Endothelial cell of umbilical vein (primary cell): ENCODE results near the gene MESD. TPM values are rescaled to one million over a fixed set of nuclear protein-coding genes. Genes with fewer than 3 reads are reported as not detected.

Experiments
- BruUV-seq: library from RNA; stranded (reverse); fragments of 400-500 nt; replicated peaks from 2 replicates; lab custom pipeline; 2021; lab: Mats Ljungman, UMichigan
- CTCF ChIA-PET: fragments of 300-600, 350-600 bp; sonication (Branson Sonifier 250); formaldehyde crosslinking; loops from one replicate; lab custom pipeline; 2021; ENCODE audit warnings: antibody characterized with exemption, inconsistent platforms; lab: Charles Lee
- POLR2A ChIA-PET: fragments of 300-600, 350-600 bp; sonication (Branson Sonifier 250); formaldehyde crosslinking; loops from one replicate; lab custom pipeline; 2021; ENCODE audit warnings: antibody characterized with exemption, inconsistent platforms; lab: Charles Lee
- DNase-seq: peaks from one replicate; pipeline ENCODE4 v3.0.0-alpha.2; 2011; ENCODE audit warnings: low read depth, low spot score
- FAIRE-seq: peaks from 2 replicates; lab custom pipeline; 2011; peaks lifted over from hg19 to GRCh38; lab: Jason Lieb, UNC
- H2AFZ ChIP-seq: 2 replicates; pipeline ENCODE4 v1.6.0; 2012; ENCODE audit warnings: low read depth, low read length, control low read depth, inconsistent platforms
- H3K27ac ChIP-seq: 2 replicates; pipeline ENCODE4 v1.5.1; 2011; ENCODE audit warnings: low read depth, mild to moderate bottlenecking, control low read depth, low read length, moderate library complexity; ENCODE audit not compliant: insufficient read depth
- H3K27me3 ChIP-seq, 2 experiments: 2 replicates each; pipeline versions ENCODE4 v1.6.0 to v1.6.1; 2011; ENCODE audit warnings: low read length in 2 of 2, mixed read lengths in 1 of 2; ENCODE audit not compliant: control insufficient read depth in 2 of 2, insufficient read depth in 2 of 2
- H3K36me3 ChIP-seq, 2 experiments: 2 replicates in 1 of 2; 3 replicates in 1 of 2; pipeline ENCODE4 v1.5.1; 2011; ENCODE audit warnings: low read length in 2 of 2, mild to moderate bottlenecking in 1 of 2, moderate library complexity in 1 of 2; ENCODE audit not compliant: control insufficient read depth in 2 of 2, insufficient read depth in 2 of 2; ENCODE audit errors: extremely low read depth in 1 of 2
- H3K4me1 ChIP-seq: 3 replicates; pipeline ENCODE4 v1.5.1; 2011; ENCODE audit warnings: mild to moderate bottlenecking, low read length; ENCODE audit not compliant: control insufficient read depth, insufficient read depth; ENCODE audit errors: extremely low read depth
- H3K4me2 ChIP-seq: 2 replicates; pipeline ENCODE4 v1.6.1; 2011; ENCODE audit warnings: low read length, control low read depth, mixed read lengths; ENCODE audit not compliant: insufficient read depth
- H3K4me3 ChIP-seq, 3 experiments: fragments of 200-600 bp in 1 of 3; sonication (generic), shearing (Covaris generic) in 1 of 3; replicated peaks in 1 of 3; 2 replicates each; pipeline ENCODE4 v1.5.1; 2011 to 2016; ENCODE audit warnings: control low read depth in 3 of 3, low read length in 3 of 3, mild to moderate bottlenecking in 2 of 3, inconsistent platforms in 1 of 3, low read depth in 1 of 3, moderate library complexity in 1 of 3; ENCODE audit not compliant: insufficient read depth in 1 of 3
- H3K79me2 ChIP-seq: 2 replicates; pipeline ENCODE4 v1.6.0; 2012; ENCODE audit warnings: low read length, inconsistent platforms; ENCODE audit not compliant: control insufficient read depth, insufficient read depth
- H3K9ac ChIP-seq: replicated peaks from 2 replicates; pipeline ENCODE3; 2011; ENCODE audit warnings: low read length, control low read depth; ENCODE audit not compliant: insufficient read depth; ENCODE audit errors: extremely low read depth
- H3K9me1 ChIP-seq: replicated peaks from 3 replicates; pipeline ENCODE4 v1.6.0; 2011; ENCODE audit warnings: mild to moderate bottlenecking, low read length; ENCODE audit not compliant: control insufficient read depth, insufficient read depth; ENCODE audit errors: extremely low read depth
- H3K9me3 ChIP-seq: replicated peaks from 2 replicates; pipeline ENCODE4 v1.5.1; 2012; ENCODE audit warnings: low read length, inconsistent platforms; ENCODE audit not compliant: control insufficient read depth, insufficient read depth
- H4K20me1 ChIP-seq: replicated peaks from 2 replicates; pipeline ENCODE3; 2011; ENCODE audit warnings: mild to moderate bottlenecking, low read length; ENCODE audit not compliant: control insufficient read depth, insufficient read depth; ENCODE audit errors: extremely low read depth
- EZH2 ChIP-seq: IDR thresholded peaks from 2 replicates; pipeline ENCODE4 v1.6.1; 2012; ENCODE audit warnings: borderline replicate concordance, low read depth, mild to moderate bottlenecking, moderate library complexity, low read length, inconsistent platforms; ENCODE audit not compliant: severe bottlenecking
- FOS ChIP-seq: IDR thresholded peaks from 2 replicates; pipeline ENCODE4 v1.6.1; 2011; ENCODE audit warnings: mild to moderate bottlenecking, low read length, moderate library complexity, borderline replicate concordance; ENCODE audit not compliant: insufficient read depth
- GATA2 ChIP-seq: IDR thresholded peaks from 2 replicates; pipeline ENCODE4 v1.7.0; 2011; ENCODE audit warnings: low read depth, mild to moderate bottlenecking, moderate library complexity, mixed read lengths, low read length; ENCODE audit not compliant: insufficient read length, insufficient read depth
- JUN ChIP-seq: IDR thresholded peaks from 2 replicates; pipeline ENCODE4 v1.6.1; 2011; ENCODE audit warnings: borderline replicate concordance, low read depth; ENCODE audit not compliant: insufficient read length, insufficient read depth
- MYC ChIP-seq: IDR thresholded peaks from one replicate; pipeline ENCODE4 v1.6.1; 2011; ENCODE audit warnings: mild to moderate bottlenecking, low read depth, low read length
- POLR2A ChIP-seq: IDR thresholded peaks from 2 replicates; pipeline ENCODE4 v1.6.1; 2012; ENCODE audit warnings: low read depth, mild to moderate bottlenecking, control low read depth, low read length
- dilution Hi-C: fragments of 300-500 bp; cut with MboI; formaldehyde crosslinking; loops from one replicate; pipeline ENCODE4 v1.15.0; 2019; ENCODE audit warnings: low sequenced_read_pairs; ENCODE audit not compliant: extremely low pct_ligation_motif_present
- intact Hi-C: fragments of 100-400 bp; cut with micrococcal nuclease; formaldehyde crosslinking; loops from one replicate; pipeline ENCODE4 v1.10.0; 2022
- polyA plus RNA-seq, 4 experiments: library from polyadenylated mRNA; depleted of rRNA in 3 of 4; stranded (reverse) in 3 of 4; unstranded in 1 of 4; fragments of >200 nt; gene quantifications; 2 replicates each; pipeline versions ENCODE4 v1.2.1 to v1.2.3, GENCODE V29; 2011 to 2012; ENCODE audit warnings: missing spikeins in 1 of 4
- total RNA-seq: library from RNA; stranded (reverse); gene quantifications from 2 replicates; pipeline ENCODE4 v1.2.3, GENCODE V29; 2021
- TF ChIP-seq, protein P1 (sequence below), 2 donors: IDR thresholded peaks; 1 replicate in 1 of 2; 2 replicates in 1 of 2; pipeline ENCODE4 v1.5.1; 2011; ENCODE audit warnings: low read length in 2 of 2, mild to moderate bottlenecking in 2 of 2, moderate library complexity in 2 of 2, control low read depth in 1 of 2, inconsistent platforms in 1 of 2, low read depth in 1 of 2; ENCODE audit not compliant: insufficient read depth in 1 of 2; ENCODE audit errors: extremely low read depth in 1 of 2
- TF ChIP-seq, protein P2 (sequence below): IDR thresholded peaks from 2 replicates; pipeline ENCODE4 v1.6.1; 2011; ENCODE audit not compliant: insufficient read depth, insufficient read length

The MESD gene
- total and polyA plus RNA-seq, 2 donors (not counting 3 experiments of a cell fraction or from before 2014, with no cell fraction given), result 12.8 to 30.5 TPM

DNA sequence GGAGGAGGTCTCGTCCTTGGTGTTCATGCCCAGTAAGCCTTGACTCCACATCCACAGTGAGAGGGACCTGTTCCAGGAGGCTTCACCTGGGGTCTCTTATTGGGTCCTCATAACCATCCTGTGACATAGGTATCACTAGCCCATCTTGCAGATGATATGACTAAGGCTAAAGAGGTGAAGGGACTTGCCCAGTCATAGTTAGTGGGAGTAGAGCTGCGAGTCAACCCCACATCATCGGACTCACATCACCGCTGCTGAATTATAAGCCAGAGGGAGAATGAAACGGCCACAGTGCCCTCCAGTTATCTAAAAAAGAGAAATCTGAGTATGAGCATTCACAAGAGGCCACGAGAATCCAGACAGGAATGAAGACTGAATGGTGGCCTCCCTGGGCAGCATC lies 66.0 kb downstream of the MESD start:
- H3K9ac ChIP-seq, result no peak overlapping the region
- no peaks in the 10 kb centered on the region for H4K20me1 ChIP-seq
- H3K9me1 ChIP-seq, result no peaks in the 10 kb centered on the region
- dilution Hi-C loops, result no loop called here
- H3K9me3 ChIP-seq, result no peaks in the 10 kb centered on the region
- no peak overlapping the region for H2AFZ ChIP-seq
- intact Hi-C loops, result no loop called here
- TF ChIP-seq GATA2 (no peak), JUN (no peak), MYC (no peak), EZH2 (no peak), FOS (no peak), POLR2A (no peak)
- TF ChIP-seq, protein P1, sequence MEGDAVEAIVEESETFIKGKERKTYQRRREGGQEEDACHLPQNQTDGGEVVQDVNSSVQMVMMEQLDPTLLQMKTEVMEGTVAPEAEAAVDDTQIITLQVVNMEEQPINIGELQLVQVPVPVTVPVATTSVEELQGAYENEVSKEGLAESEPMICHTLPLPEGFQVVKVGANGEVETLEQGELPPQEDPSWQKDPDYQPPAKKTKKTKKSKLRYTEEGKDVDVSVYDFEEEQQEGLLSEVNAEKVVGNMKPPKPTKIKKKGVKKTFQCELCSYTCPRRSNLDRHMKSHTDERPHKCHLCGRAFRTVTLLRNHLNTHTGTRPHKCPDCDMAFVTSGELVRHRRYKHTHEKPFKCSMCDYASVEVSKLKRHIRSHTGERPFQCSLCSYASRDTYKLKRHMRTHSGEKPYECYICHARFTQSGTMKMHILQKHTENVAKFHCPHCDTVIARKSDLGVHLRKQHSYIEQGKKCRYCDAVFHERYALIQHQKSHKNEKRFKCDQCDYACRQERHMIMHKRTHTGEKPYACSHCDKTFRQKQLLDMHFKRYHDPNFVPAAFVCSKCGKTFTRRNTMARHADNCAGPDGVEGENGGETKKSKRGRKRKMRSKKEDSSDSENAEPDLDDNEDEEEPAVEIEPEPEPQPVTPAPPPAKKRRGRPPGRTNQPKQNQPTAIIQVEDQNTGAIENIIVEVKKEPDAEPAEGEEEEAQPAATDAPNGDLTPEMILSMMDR (IDR thresholded peaks at IDR 0.05; ENCODE audit: extremely low read depth in 1 of 2, insufficient read depth in 1 of 2, low read depth in 1 of 2, low read length in 2 of 2), result no peak
- TF ChIP-seq, protein P2, sequence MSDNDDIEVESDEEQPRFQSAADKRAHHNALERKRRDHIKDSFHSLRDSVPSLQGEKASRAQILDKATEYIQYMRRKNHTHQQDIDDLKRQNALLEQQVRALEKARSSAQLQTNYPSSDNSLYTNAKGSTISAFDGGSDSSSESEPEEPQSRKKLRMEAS, result no peak
- H3K4me2 ChIP-seq, result no peak overlapping the region
- H3K27me3 ChIP-seq, result no peaks in the 10 kb centered on the region
- H3K4me3 ChIP-seq, result no peak overlapping the region
- no peaks in the 10 kb centered on the region for H3K36me3 ChIP-seq
- H3K79me2 ChIP-seq, result no peaks in the 10 kb centered on the region
- FAIRE-seq (no peak), DNase-seq (no peak)
- ChIA-PET POLR2A (no interaction called here), CTCF (no interaction called here)
- H3K27ac ChIP-seq, result no peak overlapping the region
- no peaks in the 10 kb centered on the region for H3K4me1 ChIP-seq
- no TSS peak for BruUV-seq
